ENCODE results near the gene WDR43.

The WDR43 gene

GRCh38 chr2:28989973-28990372 lies 95.5 kb downstream of the WDR43 start:
- TF ChIP-seq ZFX (IDR thresholded peaks at IDR 0.05) (no peak), CTCF (conservative IDR thresholded peaks at IDR 0.05) (no peak)
- no peak overlapping the region for H3K27ac ChIP-seq

GRCh38 chr2:28990445-28990844 lies 96.0 kb downstream of the WDR43 start:
- TF ChIP-seq CTCF (conservative IDR thresholded peaks at IDR 0.05) (no peak), ZFX (IDR thresholded peaks at IDR 0.05) (no peak)
- no peak overlapping the region for H3K27ac ChIP-seq

- no peak overlapping the region for H3K27ac ChIP-seq
- no peak for TF ChIP-seq ZFX (IDR thresholded peaks at IDR 0.05)
- no peak for TF ChIP-seq CTCF (conservative IDR thresholded peaks at IDR 0.05)
These were observed 96.6 kb downstream of the WDR43 start for GRCh38 chr2:28991021-28991420.

- no peak overlapping the region for H3K27ac ChIP-seq
- TF ChIP-seq CTCF (conservative IDR thresholded peaks at IDR 0.05) = no peak
- no peak for TF ChIP-seq ZFX (IDR thresholded peaks at IDR 0.05)
These were observed 97.0 kb downstream of the WDR43 start for GRCh38 chr2:28991460-28991859.

- H3K27ac ChIP-seq = no peak overlapping the region
- no peak for TF ChIP-seq ZFX (IDR thresholded peaks at IDR 0.05)
- no peak for TF ChIP-seq CTCF (conservative IDR thresholded peaks at IDR 0.05)
These were observed 98.9 kb downstream of the WDR43 start for GRCh38 chr2:28993206-28993960.

GRCh38 chr2:28994074-28994473 lies 99.6 kb downstream of the WDR43 start:
- no peak overlapping the region for H3K27ac ChIP-seq
- TF ChIP-seq ZFX (IDR thresholded peaks at IDR 0.05) (no peak), CTCF (conservative IDR thresholded peaks at IDR 0.05) (no peak)

- TF ChIP-seq ZFX (IDR thresholded peaks at IDR 0.05) (no peak), CTCF (conservative IDR thresholded peaks at IDR 0.05) (no peak)
- H3K27ac ChIP-seq = no peak overlapping the region
These were observed 100.2 kb downstream of the WDR43 start for GRCh38 chr2:28994679-28995078.
